ENCODE results near the gene PRSS37. TPM values are rescaled to one million over a fixed set of nuclear protein-coding genes. Genes with fewer than 3 reads are reported as not detected.

Gene PRSS37
- total RNA-seq, 2 donors from 2014 or later, result not detected

GRCh38 chr7:141792526-141792925, 48.8 kb downstream of the PRSS37 start:
- ATAC-seq (ENCODE audit: insufficient number of reproducible peaks, low FRiP score, low read depth), result no peak
- TF ChIP-seq, protein P1, sequence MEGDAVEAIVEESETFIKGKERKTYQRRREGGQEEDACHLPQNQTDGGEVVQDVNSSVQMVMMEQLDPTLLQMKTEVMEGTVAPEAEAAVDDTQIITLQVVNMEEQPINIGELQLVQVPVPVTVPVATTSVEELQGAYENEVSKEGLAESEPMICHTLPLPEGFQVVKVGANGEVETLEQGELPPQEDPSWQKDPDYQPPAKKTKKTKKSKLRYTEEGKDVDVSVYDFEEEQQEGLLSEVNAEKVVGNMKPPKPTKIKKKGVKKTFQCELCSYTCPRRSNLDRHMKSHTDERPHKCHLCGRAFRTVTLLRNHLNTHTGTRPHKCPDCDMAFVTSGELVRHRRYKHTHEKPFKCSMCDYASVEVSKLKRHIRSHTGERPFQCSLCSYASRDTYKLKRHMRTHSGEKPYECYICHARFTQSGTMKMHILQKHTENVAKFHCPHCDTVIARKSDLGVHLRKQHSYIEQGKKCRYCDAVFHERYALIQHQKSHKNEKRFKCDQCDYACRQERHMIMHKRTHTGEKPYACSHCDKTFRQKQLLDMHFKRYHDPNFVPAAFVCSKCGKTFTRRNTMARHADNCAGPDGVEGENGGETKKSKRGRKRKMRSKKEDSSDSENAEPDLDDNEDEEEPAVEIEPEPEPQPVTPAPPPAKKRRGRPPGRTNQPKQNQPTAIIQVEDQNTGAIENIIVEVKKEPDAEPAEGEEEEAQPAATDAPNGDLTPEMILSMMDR (IDR thresholded peaks at IDR 0.05), result no peak

DNA sequence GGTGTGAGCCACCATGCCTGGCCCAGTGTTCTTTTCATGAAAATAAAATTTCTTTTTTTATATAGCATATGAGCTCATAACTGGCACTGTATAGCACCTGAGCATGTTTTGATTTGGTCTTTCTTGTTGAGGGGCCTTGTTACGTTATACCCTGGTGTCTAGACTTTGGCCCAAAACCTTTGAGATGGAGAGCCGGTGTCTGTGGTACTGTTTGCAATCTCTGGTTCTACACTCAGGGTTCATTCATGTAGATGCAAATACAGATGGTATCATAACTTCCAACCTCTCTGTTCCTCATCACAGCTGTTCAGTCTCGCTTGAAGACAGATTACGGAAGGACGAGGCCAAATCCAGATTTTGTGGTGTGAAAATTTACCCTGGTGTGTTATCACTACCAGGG, 51.4 kb downstream of the PRSS37 start, which contains the start of gene TAS2R5:
Gene TAS2R5, plus strand, starts transcription at position 301 of the 400 bp plus-strand sequence. CDS start 145 bp downstream, outside the sequence.
- TF ChIP-seq, protein P1 (IDR thresholded peaks at IDR 0.05), result no peak
- DNase-seq (ENCODE audit: low spot score) (no peak), ATAC-seq (ENCODE audit: insufficient number of reproducible peaks, low FRiP score, low read depth) (no peak)
- Histone ChIP-seq H3K27me3 (replicated peaks; ENCODE audit: insufficient read depth) (no peaks in the 10 kb centered on the region), H3K4me3 (no peak within 1 kb of the TSS), H3K27ac (no peak within 1 kb of the TSS), H3K4me1 (ENCODE audit: control insufficient read depth in 1 of 2, low read depth in 2 of 2) (no peaks in the 10 kb centered on the region), H3K36me3 (peaks cover 12% of the 10 kb centered on the region), H3K9me3 (no peaks in the 10 kb centered on the region)

More at GRCh38 chr7:141792526-141792925, 48.8 kb downstream of the PRSS37 start:
- DNase-seq (ENCODE audit: low spot score), result no peak
- Histone ChIP-seq H3K27ac (no peak overlapping the region), H3K27me3 (replicated peaks; ENCODE audit: insufficient read depth) (no peaks in the 10 kb centered on the region), H3K4me3 (no peak overlapping the region), H3K4me1 (ENCODE audit: control insufficient read depth in 1 of 2, low read depth in 2 of 2) (no peaks in the 10 kb centered on the region), H3K36me3 (peaks cover 12% of the 10 kb centered on the region), H3K9me3 (no peaks in the 10 kb centered on the region)

- TF ChIP-seq, protein P1 (IDR thresholded peaks at IDR 0.05), result no peak
- H3K27me3 ChIP-seq (replicated peaks; ENCODE audit: insufficient read depth), result no peaks in the 10 kb centered on the region
- H3K4me1 ChIP-seq (ENCODE audit: control insufficient read depth in 1 of 2, low read depth in 2 of 2), result no peaks in the 10 kb centered on the region
- H3K9me3 ChIP-seq, result no peaks in the 10 kb centered on the region
- no peak overlapping the region for H3K4me3 ChIP-seq
- DNase-seq (ENCODE audit: low spot score) (no peak), ATAC-seq (ENCODE audit: insufficient number of reproducible peaks, low FRiP score, low read depth) (no peak)
- no peak overlapping the region for H3K27ac ChIP-seq
- peaks cover 12% of the 10 kb centered on the region for H3K36me3 ChIP-seq
Measured at GRCh38 chr7:141788296-141788695, 53.0 kb downstream of the PRSS37 start.

Other genes starting within 250 kb of the PRSS37 start
- 10 to 100 TPM; 29.0 to 37.8 TPM for gene DENND11, start 139.3 kb downstream of the PRSS37 start, total RNA-seq
- gene WEE2, start 133.1 kb downstream of the PRSS37 start, total RNA-seq, result not detected
- gene SSBP1, start 103.1 kb downstream of the PRSS37 start, total RNA-seq, result 100 to 1,000 TPM in 1 of 2 donors, 10 to 100 TPM in 1; 50.8 to 157 TPM
- under 1 TPM in 1 of 2 donors, not detected in 1; 0.41 TPM for gene TAS2R3, start 77.4 kb downstream of the PRSS37 start, total RNA-seq
- 1 to 10 TPM in 1 of 2 donors, under 1 TPM in 1; 0.81 to 3.5 TPM for gene TAS2R4, start 64.8 kb downstream of the PRSS37 start, total RNA-seq
- gene TAS2R5, start 51.3 kb downstream of the PRSS37 start, total RNA-seq, result 1 to 10 TPM; 2.2 to 4.4 TPM
- gene OR9A4, start 74.9 kb upstream of the PRSS37 start, total RNA-seq, result not detected
- 1 to 10 TPM; 3.0 to 3.7 TPM for gene CLEC5A, start 105.5 kb upstream of the PRSS37 start, total RNA-seq
- gene TAS2R38, start 132.3 kb upstream of the PRSS37 start, total RNA-seq, result not detected
- 1 to 10 TPM; 1.6 to 2.4 TPM for gene MGAM, start 154.4 kb upstream of the PRSS37 start, total RNA-seq

Measured in thoracic aorta (tissue), 2 donors.